Astrocyte of the spinal cord (primary cell): ENCODE data around the gene CDV3.
A peak's percentile ranks its signal among the peaks of the same experiment; 100 is the strongest.

ENCODE experiments used
- DNase-seq: peaks from one replicate; pipeline ENCODE4 v3.0.0; 2011; ENCODE audit warnings: low read depth, low spot score
- H3K4me3 ChIP-seq: 2 replicates; pipeline ENCODE4 v1.5.1; 2011; ENCODE audit warnings: low read depth, mild to moderate bottlenecking, low read length, moderate library complexity
- CTCF ChIP-seq: IDR thresholded peaks from 2 replicates; pipeline ENCODE4 v1.5.1; 2012; ENCODE audit warnings: low read depth, mild to moderate bottlenecking, low read length, inconsistent platforms
- in situ Hi-C: cut with HindIII; loops from 2 replicates; pipeline ENCODE4 v1.10.0; 2017; ENCODE audit warnings: low sequenced_read_pairs

The CDV3 gene

GRCh38 chr3:133600572-133601081 lies 27.1 kb downstream of the CDV3 start:
- no peak for TF ChIP-seq CTCF
- H3K4me3 ChIP-seq: no peak overlapping the region
- in situ Hi-C loops: no loop called here
- DNase-seq: no peak

GRCh38 chr3:133606342-133606741 lies 32.9 kb downstream of the CDV3 start:
- TF ChIP-seq CTCF: no peak
- no peak for DNase-seq
- in situ Hi-C loops: no loop called here
- H3K4me3 ChIP-seq: no peak overlapping the region

- no peak overlapping the region for H3K4me3 ChIP-seq
- DNase-seq: no peak
- no peak for TF ChIP-seq CTCF
- in situ Hi-C loops: no loop called here
These were observed 33.4 kb downstream of the CDV3 start for GRCh38 chr3:133606902-133607301.

- H3K4me3 ChIP-seq: no peak overlapping the region
- no peak for TF ChIP-seq CTCF
- DNase-seq: no peak
- in situ Hi-C loops: no loop called here
These were observed 34.3 kb downstream of the CDV3 start for GRCh38 chr3:133607816-133608215.

- no peak overlapping the region for H3K4me3 ChIP-seq
- no peak for DNase-seq
- in situ Hi-C loops: no loop called here
- TF ChIP-seq CTCF: no peak
These were observed 34.9 kb downstream of the CDV3 start for GRCh38 chr3:133608388-133608787.

- DNase-seq: peak; percentile 38
- no peak for TF ChIP-seq CTCF
These were observed 36.5 kb downstream of the CDV3 start for GRCh38 chr3:133610031-133610430.

GRCh38 chr3:133611534-133611933 lies 38.0 kb downstream of the CDV3 start:
- DNase-seq: no peak
- no peak for TF ChIP-seq CTCF
- no peak overlapping the region for H3K4me3 ChIP-seq
- in situ Hi-C loops: no loop called here

More at GRCh38 chr3:133610031-133610430, 36.5 kb downstream of the CDV3 start:
- in situ Hi-C loops: no loop called here
- no peak overlapping the region for H3K4me3 ChIP-seq
